Measurements from ENCODE around the gene AK1.

DNA sequence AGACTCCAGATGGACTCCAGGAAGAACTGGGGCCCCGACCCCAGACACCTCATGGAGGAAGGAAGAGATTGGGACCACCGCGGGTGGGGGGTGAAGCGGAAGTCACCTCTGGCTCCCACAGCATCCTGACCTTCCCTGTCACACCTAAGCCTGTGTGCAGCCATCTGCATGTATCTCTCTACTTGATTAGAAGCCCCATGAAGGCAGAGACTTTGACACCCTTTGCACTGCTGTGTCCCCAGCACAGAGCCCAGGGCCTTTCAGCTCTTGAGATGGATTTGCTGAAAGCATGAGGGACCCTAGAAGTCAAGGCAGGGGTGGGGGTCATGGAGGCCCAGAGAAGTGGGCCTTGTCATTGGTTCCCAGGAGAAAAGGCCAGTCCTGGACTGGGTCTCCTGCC lies 20.2 kb downstream of the AK1 start:
- TF ChIP-seq ZNF207 (IDR thresholded peaks at IDR 0.05; ENCODE audit: borderline replicate concordance) (no peak), FOXP4 (CRISPR knock-in tag; IDR thresholded peaks at IDR 0.05) (no peak), SMC3 (IDR thresholded peaks at IDR 0.05; ENCODE audit: low read length) (no peak), EP300 (IDR thresholded peaks at IDR 0.05; ENCODE audit: low read depth in 2 of 2, low read length in 2 of 2) (no peak), EP300 (CRISPR knock-in tag; IDR thresholded peaks at IDR 0.05; ENCODE audit: borderline replicate concordance) (no peak), KDM5B (CRISPR knock-in tag; IDR thresholded peaks at IDR 0.05; ENCODE audit: borderline replicate concordance) (no peak), ZNF709 (CRISPR knock-in tag; IDR thresholded peaks at IDR 0.05) (no peak), CBFB (CRISPR knock-in tag; IDR thresholded peaks at IDR 0.05) (no peak), CBX5 (CRISPR knock-in tag; IDR thresholded peaks at IDR 0.05; ENCODE audit: borderline replicate concordance) (no peak), ZNF446 (CRISPR knock-in tag; IDR thresholded peaks at IDR 0.05) (no peak), ZNF512B (CRISPR knock-in tag; IDR thresholded peaks at IDR 0.05; ENCODE audit: borderline replicate concordance) (no peak), ZNF792 (CRISPR knock-in tag; IDR thresholded peaks at IDR 0.05) (no peak), ZNF562 (CRISPR knock-in tag; IDR thresholded peaks at IDR 0.05; ENCODE audit: borderline replicate concordance) (no peak), ZNF543 (CRISPR knock-in tag; IDR thresholded peaks at IDR 0.05) (no peak)
- TF ChIP-seq, protein P1, sequence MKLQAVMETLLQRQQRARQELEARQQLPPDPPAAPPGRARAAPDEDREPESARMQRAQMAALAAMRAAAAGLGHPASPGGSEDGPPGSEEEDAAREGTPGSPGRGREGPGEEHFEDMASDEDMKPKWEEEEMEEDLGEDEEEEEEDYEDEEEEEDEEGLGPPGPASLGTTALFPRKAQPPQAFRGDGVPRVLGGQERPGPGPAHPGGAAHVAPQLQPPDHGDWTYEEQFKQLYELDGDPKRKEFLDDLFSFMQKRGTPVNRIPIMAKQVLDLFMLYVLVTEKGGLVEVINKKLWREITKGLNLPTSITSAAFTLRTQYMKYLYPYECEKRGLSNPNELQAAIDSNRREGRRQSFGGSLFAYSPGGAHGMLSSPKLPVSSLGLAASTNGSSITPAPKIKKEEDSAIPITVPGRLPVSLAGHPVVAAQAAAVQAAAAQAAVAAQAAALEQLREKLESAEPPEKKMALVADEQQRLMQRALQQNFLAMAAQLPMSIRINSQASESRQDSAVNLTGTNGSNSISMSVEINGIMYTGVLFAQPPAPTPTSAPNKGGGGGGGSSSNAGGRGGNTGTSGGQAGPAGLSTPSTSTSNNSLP (IDR thresholded peaks at IDR 0.05; ENCODE audit: low read depth, low read length) = no peak

Data from HepG2 (cell line).